HG03571 (cell line): ENCODE data around the gene CDCP2.

Experiments
- ATAC-seq: cut with Tn5 transposase; IDR thresholded peaks from one replicate; pipeline ENCODE4 v1.9.1; 2021; ENCODE audit not compliant: unreplicated experiment

CDCP2 gene

DNA sequence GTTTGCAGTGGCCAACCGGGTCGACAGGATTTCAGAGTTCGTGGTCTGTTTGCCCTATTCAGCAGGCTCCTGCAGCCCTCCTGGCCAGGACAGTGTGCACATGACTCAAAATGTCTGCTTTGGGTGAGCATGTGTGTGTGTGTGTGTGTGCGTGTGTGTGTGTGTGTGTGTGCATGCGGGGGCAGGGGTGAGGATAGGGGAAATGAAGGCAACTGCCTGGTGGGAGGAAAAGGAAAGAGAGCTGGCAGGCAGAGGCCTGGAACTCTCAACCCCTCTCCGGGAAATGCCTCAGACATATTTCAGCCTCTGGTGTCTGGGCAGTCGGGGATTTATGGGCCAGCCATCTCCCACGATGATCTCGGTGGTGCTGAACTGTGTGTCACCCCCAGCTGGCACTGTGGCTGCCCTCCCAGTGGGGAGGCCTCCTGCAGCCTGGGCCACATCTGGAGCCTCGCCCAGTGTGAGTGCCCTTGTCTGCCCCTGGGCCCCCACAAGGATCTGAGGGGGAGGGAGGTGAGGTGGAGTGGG lies 15.2 kb downstream of the CDCP2 start:
- ATAC-seq = no peak

DNA sequence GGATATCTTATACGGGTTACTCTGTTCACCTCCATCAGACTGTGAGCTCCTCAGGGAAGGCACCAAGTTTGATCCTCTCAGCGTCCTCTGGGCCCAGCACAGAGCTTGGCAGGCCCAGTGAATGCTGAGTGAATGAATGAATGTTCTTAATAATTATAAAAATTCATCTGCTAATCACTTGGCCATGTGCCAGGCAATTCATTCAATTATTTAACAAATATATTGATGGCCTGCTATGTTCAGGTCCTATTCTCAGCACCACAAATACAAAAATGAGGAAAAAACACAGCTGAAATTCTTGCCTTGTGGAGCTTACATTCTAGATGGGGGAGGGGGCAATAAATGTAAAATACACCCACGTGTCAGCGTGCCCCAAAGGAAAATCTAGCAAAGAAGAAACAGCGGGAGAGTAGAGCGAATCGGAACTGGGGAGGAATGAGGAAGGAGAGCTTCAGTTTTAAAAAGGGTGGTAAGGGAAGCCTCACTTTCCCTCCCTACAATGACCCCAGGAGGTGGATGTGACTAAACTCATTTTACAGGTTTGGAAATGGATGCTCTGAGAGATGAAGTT lies 15.8 kb downstream of the CDCP2 start:
- no peak for ATAC-seq

DNA sequence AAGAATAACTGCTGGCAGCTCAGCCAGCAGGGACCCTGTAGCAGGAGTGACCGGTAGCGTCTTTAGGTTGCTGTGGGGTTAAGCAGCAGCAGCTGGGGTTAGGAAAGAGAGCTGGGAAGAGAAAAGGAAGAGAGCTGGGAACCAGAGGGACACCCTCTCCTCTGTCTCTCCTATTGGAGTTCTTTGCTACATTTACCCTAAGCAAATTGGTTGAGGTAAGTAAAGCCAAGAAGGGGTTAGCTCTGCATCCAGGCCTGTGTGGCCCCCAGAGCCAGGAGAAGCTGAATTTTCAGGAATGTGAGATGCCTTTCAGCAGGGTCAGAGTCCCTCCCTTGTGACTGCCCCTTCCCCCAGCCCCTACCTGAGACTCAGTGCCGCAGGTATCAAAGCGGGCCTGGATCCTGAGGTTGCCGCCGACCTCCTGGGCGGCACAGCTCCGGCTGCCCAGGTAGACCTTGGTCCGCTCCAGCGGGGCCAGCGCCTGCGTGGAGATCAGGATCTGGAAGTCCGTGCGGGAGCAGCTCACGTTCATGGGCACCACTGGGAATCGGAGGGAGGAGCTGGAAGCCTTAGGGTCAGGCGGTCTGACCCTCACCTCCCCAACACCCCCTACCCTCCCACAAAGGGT lies 16.4 kb downstream of the CDCP2 start:
- no peak for ATAC-seq

DNA sequence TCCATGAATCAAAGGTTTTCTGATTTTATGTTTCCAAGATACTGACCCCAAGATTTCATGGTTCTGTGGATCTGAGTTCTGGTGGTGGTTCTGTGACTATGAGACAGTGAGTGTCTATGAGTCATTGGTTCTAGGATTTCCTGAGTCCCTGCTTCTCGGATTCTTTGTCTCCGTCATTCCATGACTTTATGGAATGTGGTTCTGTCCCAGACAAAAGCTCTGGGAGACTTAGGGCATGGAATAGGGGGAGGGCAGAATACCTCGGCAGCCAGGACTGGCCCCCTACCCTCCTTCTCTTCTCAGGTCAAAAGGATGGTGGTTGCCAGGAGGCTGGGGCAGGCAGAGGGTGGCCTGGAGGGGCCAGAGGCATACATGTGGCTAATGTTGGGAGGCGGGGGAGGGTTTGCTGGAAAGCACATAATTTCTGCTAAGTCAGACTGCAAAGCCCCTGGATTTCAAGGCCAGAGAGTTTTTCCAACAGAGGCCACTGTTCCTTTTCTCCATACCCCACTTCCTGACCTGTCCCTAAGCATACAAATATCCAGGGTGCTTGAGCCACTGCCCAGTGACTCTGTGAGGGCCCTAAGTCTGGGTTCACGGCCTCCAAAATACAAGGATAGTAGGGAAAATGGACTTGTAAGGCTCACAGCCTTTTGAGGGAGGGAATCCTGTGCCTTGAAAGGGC lies 17.2 kb downstream of the CDCP2 start:
- ATAC-seq = no peak

DNA sequence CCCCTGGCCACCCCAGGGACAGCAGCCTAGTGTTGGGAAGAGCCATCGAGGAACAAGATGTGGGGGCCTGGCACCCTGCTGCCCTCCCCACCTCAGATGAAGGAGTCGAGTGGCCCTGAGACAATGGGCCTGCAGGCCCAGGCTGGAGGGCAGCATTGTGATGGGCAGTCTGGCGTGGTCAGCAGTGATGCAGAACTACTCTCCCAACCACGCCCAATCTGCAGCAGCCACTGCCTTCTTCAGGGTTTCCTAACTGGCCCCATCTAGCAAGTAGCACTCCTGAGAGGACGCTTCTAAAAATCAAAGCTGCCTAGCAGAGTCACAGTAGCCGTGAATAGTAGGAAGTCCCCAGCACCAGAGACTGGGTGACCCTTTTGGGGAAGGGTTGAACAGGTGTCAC lies 18.5 kb downstream of the CDCP2 start:
- no peak for ATAC-seq

- ATAC-seq = no peak
These were observed 20.3 kb downstream of the CDCP2 start for GRCh38 chr1:54132495-54132894.

DNA sequence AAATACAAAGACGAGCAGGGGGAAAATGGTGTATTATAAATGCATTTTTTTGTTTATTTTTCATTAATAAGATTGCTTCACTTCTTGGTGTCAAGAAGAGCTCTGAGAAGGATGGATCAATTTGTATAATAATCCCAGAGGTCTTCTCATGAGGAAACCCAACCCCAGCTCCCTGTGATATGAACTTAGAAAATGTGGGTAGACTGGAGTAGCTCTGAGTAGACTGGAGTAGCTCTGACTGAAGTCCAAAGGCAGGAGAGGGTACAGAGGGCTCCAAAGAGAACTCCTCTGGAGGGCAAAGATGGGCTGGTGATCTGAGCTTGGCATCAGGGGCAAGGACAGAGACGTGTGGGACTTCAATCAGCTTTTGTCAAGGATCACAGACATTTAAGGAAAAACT lies 21.4 kb downstream of the CDCP2 start:
- ATAC-seq = no peak

- no peak for ATAC-seq
These were observed 22.9 kb downstream of the CDCP2 start for GRCh38 chr1:54129858-54130257.

DNA sequence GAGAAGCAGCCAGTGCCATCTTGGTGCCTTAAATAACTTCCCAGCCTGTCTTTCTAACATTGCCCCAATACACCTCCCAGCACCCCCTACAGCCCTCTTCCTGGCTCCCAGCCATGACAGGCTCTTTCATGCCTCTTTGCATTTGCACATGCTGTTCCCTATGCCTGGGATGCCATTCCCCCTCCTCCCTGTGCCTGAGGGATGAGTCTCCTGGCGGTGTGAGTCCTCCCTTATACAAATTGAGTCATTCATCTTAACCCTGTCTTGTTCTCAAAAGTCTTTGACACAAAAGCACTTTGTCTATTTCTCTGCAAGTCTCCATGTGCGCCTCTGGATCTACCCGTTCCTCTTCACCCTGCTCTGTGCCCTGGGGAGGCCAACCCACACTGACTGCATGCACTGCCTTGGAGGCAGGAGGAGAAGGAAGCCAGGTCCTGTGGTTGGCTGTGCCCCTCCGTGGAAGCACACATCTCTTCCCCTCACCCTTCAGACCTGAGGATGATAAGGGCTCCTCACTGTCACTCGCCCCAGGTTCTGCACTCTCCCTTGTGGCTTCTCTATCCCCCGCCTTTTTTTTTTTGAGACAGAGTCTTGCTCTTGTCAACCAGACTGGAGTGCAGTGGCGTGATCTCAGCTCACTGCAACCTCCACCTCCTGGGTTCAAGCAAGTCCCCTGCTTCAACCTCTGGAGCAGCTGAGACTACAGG lies 25.1 kb downstream of the CDCP2 start:
- ATAC-seq = no peak

GRCh38 chr1:54126271-54126815 lies 26.5 kb downstream of the CDCP2 start:
- ATAC-seq = no peak

- no peak for ATAC-seq
These were observed 27.3 kb downstream of the CDCP2 start for GRCh38 chr1:54125386-54126070.

DNA sequence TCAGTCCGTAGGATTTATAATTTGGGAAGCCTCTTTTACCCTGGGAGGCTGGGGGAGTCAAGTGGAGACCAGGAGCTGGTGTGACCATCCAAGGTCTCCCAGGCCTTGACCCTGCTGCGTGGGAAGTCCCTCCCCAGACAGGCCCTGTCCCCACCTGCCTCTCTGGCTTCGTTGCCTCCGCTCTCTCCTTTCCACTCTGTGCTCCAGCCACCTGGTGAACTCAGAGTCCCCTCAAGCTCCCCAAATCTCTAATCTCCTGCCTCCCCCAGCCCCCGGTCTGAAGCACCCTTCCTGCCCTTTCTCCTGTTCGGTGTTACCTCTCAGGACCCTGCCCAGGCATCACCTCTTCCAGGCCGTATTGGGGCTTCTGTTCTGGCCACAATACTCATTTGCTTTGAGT lies 27.9 kb downstream of the CDCP2 start:
- ATAC-seq = no peak

DNA sequence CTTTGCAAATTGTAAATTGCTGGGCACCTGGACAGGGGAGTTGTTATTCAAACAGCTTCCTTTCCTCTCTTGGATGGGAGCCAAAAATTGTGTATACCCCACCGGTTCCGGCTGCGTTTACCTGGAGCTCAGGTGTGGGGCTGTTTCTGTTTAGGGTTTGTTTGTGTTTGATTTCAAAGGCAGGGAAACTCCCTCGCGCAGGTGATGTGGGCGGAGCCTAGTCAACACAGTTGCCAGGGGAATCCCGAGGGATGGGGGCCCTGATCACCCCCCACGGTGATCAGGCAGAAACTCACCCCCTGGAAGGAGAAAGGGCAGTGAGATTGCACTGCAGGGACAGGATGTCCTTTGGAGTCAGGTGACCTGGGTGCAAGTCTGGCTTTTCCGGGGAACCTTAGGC lies 28.3 kb downstream of the CDCP2 start:
- no peak for ATAC-seq

DNA sequence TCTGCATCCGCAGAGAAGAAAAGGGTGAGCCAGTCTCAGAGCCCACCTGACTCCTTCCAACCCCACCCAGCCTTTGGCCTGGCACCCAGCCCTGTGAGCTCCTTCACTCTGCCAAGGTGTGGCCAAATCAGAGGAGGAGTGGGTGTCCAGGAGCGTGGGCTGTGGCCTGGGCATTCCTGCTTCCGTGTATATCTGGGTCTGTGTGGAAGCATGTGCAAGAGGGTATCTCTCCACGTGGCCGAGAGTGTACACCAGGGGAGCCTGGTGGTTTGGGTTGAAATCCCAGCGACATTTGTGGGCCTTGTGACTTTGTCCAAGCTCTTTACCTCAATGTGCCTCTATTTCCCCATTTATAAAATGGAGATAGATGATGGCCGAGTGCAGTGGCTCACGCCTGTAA lies 29.8 kb downstream of the CDCP2 start:
- no peak for ATAC-seq

DNA sequence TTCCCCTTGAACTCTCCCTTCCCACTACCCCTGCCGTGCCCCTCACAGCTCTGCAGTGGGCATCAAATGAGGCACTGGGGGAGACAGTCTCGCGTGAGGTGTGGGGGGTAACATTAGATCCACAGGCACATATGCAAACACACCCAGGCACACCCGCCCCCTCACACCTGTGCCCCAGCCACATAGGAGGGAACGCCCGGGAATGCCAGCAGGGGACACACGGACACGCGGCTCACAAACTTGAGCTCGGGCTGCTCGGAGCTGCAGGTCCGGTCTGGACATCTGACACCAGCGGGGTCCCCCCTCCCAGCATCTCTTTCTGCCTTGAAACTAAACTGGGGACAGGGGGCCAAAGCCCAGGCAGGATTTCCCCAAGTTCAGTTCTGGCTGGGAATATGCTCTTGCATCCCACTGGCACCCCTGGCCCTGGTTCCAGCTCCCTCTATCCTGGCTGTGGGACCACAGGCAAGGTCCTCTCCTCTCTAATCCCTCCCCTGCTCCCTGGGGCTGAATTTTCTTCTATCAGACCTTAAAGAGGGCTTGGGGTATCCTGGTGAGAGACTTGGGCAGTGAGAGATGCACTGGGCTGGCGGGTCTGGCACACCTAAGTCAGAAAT lies 30.6 kb downstream of the CDCP2 start:
- ATAC-seq = no peak

GRCh38 chr1:54121482-54122134 lies 31.2 kb downstream of the CDCP2 start:
- ATAC-seq = no peak

DNA sequence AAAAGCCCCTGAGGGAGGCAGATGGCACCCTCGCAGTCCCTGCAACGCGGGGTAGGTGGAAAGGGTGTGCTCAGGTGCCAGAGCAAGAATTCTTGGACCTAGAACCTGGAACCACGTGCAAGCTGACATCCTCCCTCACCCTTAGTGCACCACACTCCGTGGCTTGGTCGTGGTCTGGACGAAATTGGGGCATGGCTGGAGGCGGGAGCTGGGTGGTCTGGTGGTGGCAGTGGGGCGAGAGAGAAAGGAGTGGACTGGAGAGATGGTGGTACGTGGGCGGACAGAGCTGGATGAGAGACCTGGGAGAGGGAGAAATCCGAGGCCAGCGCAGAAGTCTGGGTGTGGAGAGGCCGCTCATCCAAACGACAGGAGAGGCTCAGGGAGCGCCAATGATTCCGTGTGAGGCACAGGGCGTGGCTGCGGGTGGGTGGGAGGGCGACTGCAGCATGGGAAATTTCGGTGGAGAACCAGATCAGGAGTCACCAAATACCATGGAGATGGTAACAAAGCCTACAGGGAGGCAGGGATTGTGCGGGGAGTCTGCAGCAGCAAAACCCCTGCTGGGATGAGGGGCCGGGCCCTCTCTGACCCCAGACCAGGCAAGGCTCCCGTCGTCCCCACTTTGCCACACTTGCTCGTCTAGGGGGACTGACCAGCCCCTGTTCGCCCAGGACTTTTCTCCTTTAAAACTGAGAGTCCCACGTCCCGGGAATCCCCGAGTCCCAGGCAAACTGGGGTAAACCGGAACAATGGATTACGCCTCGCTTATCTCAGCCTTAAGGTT lies 31.9 kb downstream of the CDCP2 start:
- no peak for ATAC-seq

- no peak for ATAC-seq
These were observed 32.6 kb downstream of the CDCP2 start for GRCh38 chr1:54120018-54120697.

DNA sequence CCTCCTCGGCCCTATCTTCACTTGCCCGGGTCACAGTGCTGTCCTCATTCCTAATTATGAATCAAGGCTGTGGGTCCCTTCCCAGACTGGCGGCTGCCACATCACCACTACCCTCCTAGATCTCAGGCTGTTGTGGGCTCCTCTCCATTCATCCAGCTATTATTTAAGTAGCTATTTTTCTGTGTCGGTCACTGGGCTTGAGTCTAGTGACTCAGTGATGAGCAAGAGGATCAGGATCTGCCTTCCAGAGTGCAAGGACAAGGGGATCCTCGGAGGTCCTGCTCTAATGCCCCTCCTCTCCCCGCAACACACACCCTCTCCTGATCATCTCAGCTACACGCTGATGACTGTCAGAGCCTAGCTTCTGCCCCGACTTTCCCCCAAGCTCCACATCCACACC lies 34.1 kb downstream of the CDCP2 start:
- ATAC-seq = no peak
